ENCODE data around the gene KCNMA1. TPM values are rescaled to one million over a fixed set of nuclear protein-coding genes. Genes with fewer than 3 reads are reported as not detected.

The KCNMA1 gene
- total RNA-seq, 1 experiment from 2014 or later = 20.7 TPM

DNA sequence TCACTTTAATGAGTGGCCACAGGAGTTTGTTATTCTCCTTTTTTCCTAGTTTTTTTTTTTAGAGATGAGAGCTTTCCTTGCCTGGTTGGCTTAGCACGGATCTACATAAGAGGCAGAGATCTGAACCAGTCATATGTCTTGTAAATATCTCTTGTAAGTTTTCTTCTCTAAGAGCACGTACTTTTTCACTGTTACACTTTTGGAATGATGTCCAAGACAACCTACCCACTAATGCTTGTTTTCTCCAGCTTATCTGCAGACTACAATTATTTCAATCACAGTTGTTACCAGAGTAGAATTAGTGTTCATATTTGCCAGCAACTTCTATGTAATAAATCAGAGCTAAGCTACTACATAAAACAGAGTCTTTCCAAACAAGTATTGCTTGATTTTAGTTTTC, 444.6 kb downstream of the KCNMA1 start:
- intact Hi-C loops (cut with micrococcal nuclease; ENCODE audit: unreplicated experiment) = no loop called here

DNA sequence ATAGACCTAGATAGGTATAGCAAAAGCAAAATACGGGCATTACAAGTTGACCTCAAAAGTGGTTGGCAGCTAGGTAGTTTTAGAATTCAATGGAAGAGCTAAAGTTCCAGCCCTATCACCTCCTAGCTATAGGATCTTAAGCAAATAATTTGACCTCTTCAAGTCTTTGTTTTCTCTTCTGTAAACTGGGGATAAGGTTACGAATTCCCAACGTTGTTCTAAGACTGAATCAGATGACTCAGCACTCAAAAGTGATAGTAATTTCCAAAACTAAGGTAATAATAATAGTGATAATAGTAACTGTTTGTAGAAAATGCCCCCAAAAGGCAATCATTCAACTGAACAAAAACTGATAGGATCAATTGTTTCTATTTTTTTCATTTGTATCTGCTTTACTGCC, 445.2 kb downstream of the KCNMA1 start:
- Mint-ChIP-seq H3K36me3 (ENCODE audit: insufficient read depth, unreplicated experiment) (no peaks in the 10 kb centered on the region), H3K9me3 (ENCODE audit: unreplicated experiment) (no peaks in the 10 kb centered on the region), H3K27ac (ENCODE audit: unreplicated experiment) (no peak overlapping the region), H3K4me1 (ENCODE audit: low read depth, unreplicated experiment) (peaks cover 24% of the 10 kb centered on the region), H3K27me3 (ENCODE audit: insufficient read depth, unreplicated experiment) (no peaks in the 10 kb centered on the region), H3K4me3 (ENCODE audit: unreplicated experiment) (no peak overlapping the region)
- no peak for DNase-seq
- Histone ChIP-seq H3K4me1 (peaks cover 34% of the 10 kb centered on the region), H3K4me3 (ENCODE audit: low read depth, low read length) (no peak overlapping the region), H3K9me3 (no peaks in the 10 kb centered on the region), H3K27me3 (replicated peaks; ENCODE audit: control insufficient read depth, insufficient read depth, low read length) (no peaks in the 10 kb centered on the region), H3K36me3 (ENCODE audit: control insufficient read depth, insufficient read depth, low read length) (no peaks in the 10 kb centered on the region)
- TF ChIP-seq, protein P1, sequence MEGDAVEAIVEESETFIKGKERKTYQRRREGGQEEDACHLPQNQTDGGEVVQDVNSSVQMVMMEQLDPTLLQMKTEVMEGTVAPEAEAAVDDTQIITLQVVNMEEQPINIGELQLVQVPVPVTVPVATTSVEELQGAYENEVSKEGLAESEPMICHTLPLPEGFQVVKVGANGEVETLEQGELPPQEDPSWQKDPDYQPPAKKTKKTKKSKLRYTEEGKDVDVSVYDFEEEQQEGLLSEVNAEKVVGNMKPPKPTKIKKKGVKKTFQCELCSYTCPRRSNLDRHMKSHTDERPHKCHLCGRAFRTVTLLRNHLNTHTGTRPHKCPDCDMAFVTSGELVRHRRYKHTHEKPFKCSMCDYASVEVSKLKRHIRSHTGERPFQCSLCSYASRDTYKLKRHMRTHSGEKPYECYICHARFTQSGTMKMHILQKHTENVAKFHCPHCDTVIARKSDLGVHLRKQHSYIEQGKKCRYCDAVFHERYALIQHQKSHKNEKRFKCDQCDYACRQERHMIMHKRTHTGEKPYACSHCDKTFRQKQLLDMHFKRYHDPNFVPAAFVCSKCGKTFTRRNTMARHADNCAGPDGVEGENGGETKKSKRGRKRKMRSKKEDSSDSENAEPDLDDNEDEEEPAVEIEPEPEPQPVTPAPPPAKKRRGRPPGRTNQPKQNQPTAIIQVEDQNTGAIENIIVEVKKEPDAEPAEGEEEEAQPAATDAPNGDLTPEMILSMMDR (IDR thresholded peaks at IDR 0.05; ENCODE audit: insufficient read depth in 1 of 2, low read depth in 1 of 2, low read length in 1 of 2, severe bottlenecking in 1 of 2, unreplicated experiment in 1 of 2) = no peak
- ChIA-PET POLR2A (no interaction called here), CTCF (no interaction called here)
- BruUV-seq (replicated peaks) = no TSS peak
- intact Hi-C loops (cut with micrococcal nuclease; ENCODE audit: unreplicated experiment) = no loop called here

More for the DNA sequence above, 444.6 kb downstream of the KCNMA1 start:
- Mint-ChIP-seq H3K27ac (ENCODE audit: unreplicated experiment) (no peak overlapping the region), H3K4me1 (ENCODE audit: low read depth, unreplicated experiment) (peaks cover 19% of the 10 kb centered on the region), H3K9me3 (ENCODE audit: unreplicated experiment) (no peaks in the 10 kb centered on the region), H3K36me3 (ENCODE audit: insufficient read depth, unreplicated experiment) (no peaks in the 10 kb centered on the region), H3K4me3 (ENCODE audit: unreplicated experiment) (no peak overlapping the region), H3K27me3 (ENCODE audit: insufficient read depth, unreplicated experiment) (no peaks in the 10 kb centered on the region)
- Histone ChIP-seq H3K36me3 (ENCODE audit: control insufficient read depth, insufficient read depth, low read length) (no peaks in the 10 kb centered on the region), H3K4me1 (peaks cover 29% of the 10 kb centered on the region), H3K4me3 (ENCODE audit: low read depth, low read length) (no peak overlapping the region), H3K27me3 (replicated peaks; ENCODE audit: control insufficient read depth, insufficient read depth, low read length) (no peaks in the 10 kb centered on the region), H3K9me3 (no peaks in the 10 kb centered on the region)
- CTCF ChIA-PET = no interaction called here
- no TSS peak for BruUV-seq (replicated peaks)
- TF ChIP-seq, protein P1 (IDR thresholded peaks at IDR 0.05; ENCODE audit: insufficient read depth in 1 of 2, low read depth in 1 of 2, low read length in 1 of 2, severe bottlenecking in 1 of 2, unreplicated experiment in 1 of 2) = no peak
- no peak for DNase-seq
- POLR2A ChIA-PET = no interaction called here

DNA sequence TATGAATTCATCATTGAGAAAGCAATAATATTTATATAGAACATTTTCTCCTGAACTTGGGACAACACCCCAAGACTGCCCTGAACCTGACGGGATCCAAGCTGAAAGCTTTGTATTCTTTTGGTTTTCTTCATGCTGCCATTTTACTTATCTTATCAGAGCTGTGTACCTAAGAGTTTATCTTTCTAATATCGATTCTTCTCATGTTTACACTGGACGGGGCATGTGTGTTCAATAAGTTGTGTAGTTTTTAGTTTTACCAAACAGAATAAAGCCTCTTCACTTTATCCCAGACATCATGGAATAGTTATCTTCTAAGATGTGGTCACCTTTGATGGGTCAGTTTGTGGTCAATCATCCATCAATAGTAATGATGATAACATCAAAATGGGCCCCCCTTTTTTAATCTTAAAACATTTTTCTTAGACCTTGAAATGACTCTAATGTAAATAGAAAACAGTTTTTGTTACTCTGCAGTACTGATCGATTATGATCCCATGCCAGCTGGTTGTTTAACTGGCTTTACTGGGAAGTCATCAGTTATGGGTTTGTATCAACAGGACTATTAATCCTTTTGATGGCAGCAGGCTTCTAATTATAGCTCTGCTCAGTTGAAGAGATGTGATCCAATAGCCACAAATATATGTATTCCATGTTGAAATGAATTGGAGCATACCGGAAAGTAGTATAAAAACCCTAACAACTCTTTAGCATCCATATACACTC, 446.1 kb downstream of the KCNMA1 start:
- H3K9me3 ChIP-seq = no peaks in the 10 kb centered on the region
- TF ChIP-seq, protein P1 (IDR thresholded peaks at IDR 0.05; ENCODE audit: insufficient read depth in 1 of 2, low read depth in 1 of 2, low read length in 1 of 2, severe bottlenecking in 1 of 2, unreplicated experiment in 1 of 2) = no peak
- POLR2A ChIA-PET = no interaction called here
- Mint-ChIP-seq H3K4me3 (ENCODE audit: unreplicated experiment) (no peak overlapping the region), H3K27ac (ENCODE audit: unreplicated experiment) (no peak overlapping the region), H3K9me3 (ENCODE audit: unreplicated experiment) (no peaks in the 10 kb centered on the region), H3K4me1 (ENCODE audit: low read depth, unreplicated experiment) (peaks cover 33% of the 10 kb centered on the region), H3K27me3 (ENCODE audit: insufficient read depth, unreplicated experiment) (no peaks in the 10 kb centered on the region), H3K36me3 (ENCODE audit: insufficient read depth, unreplicated experiment) (no peaks in the 10 kb centered on the region)
- CTCF ChIA-PET = interaction anchor here (0.6 kb wide), 1 partner anchor 295 kb away, joined by 3 read pairs; no protein-coding TSS in a partner anchor
- no peak for DNase-seq
- H3K4me3 ChIP-seq (ENCODE audit: low read depth, low read length) = no peak overlapping the region
- no peaks in the 10 kb centered on the region for H3K36me3 ChIP-seq (ENCODE audit: control insufficient read depth, insufficient read depth, low read length)
- no peaks in the 10 kb centered on the region for H3K27me3 ChIP-seq (replicated peaks; ENCODE audit: control insufficient read depth, insufficient read depth, low read length)
- BruUV-seq (replicated peaks) = no TSS peak
- H3K4me1 ChIP-seq = peaks cover 43% of the 10 kb centered on the region
- intact Hi-C loops (cut with micrococcal nuclease; ENCODE audit: unreplicated experiment) = no loop called here
